CD14-positive monocyte (primary cell): Measurements from ENCODE around the gene UGT1A8. TPM values are rescaled to one million over a fixed set of nuclear protein-coding genes. Genes with fewer than 3 reads are reported as not detected.
A peak's percentile ranks its signal among the peaks of the same experiment; 100 is the strongest.

Source experiments
- DNase-seq, 3 donors: peaks; one replicate each; pipeline ENCODE4 v3.0.0-alpha.2; 2011 to 2022
- H2AFZ ChIP-seq: 2 replicates; pipeline ENCODE4 v1.6.0; 2012; ENCODE audit warnings: mild to moderate bottlenecking, low read depth, low read length, inconsistent platforms; ENCODE audit not compliant: insufficient read depth, poor library complexity, severe bottlenecking
- H3K27ac ChIP-seq, 2 donors: 1 replicate in 1 of 2; 2 replicates in 1 of 2; pipeline ENCODE4 v1.5.1; 2012 to 2013; ENCODE audit warnings: low read length in 2 of 2, control low read depth in 1 of 2, inconsistent platforms in 1 of 2, low read depth in 1 of 2, mild to moderate bottlenecking in 1 of 2
- H3K27me3 ChIP-seq, 2 donors: one replicate each; pipeline versions ENCODE4 v1.6.0 to v1.6.1; 2011 to 2013; ENCODE audit warnings: low read length in 2 of 2; ENCODE audit not compliant: control insufficient read depth in 2 of 2, insufficient read depth in 2 of 2
- H3K36me3 ChIP-seq, 2 donors: replicated peaks in 1 of 2; 1 replicate in 1 of 2; 2 replicates in 1 of 2; pipeline versions ENCODE4 v1.5.1 to v1.6.1; 2012 to 2013; ENCODE audit warnings: low read length in 2 of 2, control low read depth in 1 of 2, inconsistent platforms in 1 of 2, mild to moderate bottlenecking in 1 of 2; ENCODE audit not compliant: insufficient read depth in 2 of 2, control insufficient read depth in 1 of 2
- H3K4me1 ChIP-seq, 2 donors: 1 replicate in 1 of 2; 2 replicates in 1 of 2; pipeline versions ENCODE4 v1.5.1 to v1.6.1; 2012 to 2013; ENCODE audit warnings: low read length in 2 of 2, control low read depth in 1 of 2, inconsistent platforms in 1 of 2, mild to moderate bottlenecking in 1 of 2, moderate library complexity in 1 of 2; ENCODE audit not compliant: insufficient read depth in 2 of 2, control insufficient read depth in 1 of 2
- H3K4me2 ChIP-seq: replicated peaks from 2 replicates; pipeline ENCODE3; 2012; ENCODE audit warnings: low read length, moderate library complexity, mild to moderate bottlenecking; ENCODE audit not compliant: poor library complexity, severe bottlenecking; ENCODE audit errors: extremely low read depth
- H3K4me3 ChIP-seq, 3 experiments: fragments of 200-600 bp in 1 of 3; sonication (generic) in 1 of 3; replicated peaks in 1 of 3; 1 replicate in 2 of 3; 2 replicates in 1 of 3; pipeline ENCODE4 v1.5.1; 2011 to 2013; ENCODE audit warnings: low read length in 3 of 3, mild to moderate bottlenecking in 3 of 3, control low read depth in 2 of 3, low read depth in 2 of 3, inconsistent platforms in 1 of 3, moderate library complexity in 1 of 3
- H3K79me2 ChIP-seq: 2 replicates; pipeline ENCODE4 v1.6.0; 2012; ENCODE audit warnings: mild to moderate bottlenecking, control low read depth, inconsistent platforms, low read length, moderate library complexity; ENCODE audit not compliant: insufficient read depth
- H3K9ac ChIP-seq: 2 replicates; pipeline ENCODE4 v1.6.0; 2017; ENCODE audit warnings: low read length, mild to moderate bottlenecking; ENCODE audit not compliant: insufficient read depth, poor library complexity, severe bottlenecking
- H3K9me3 ChIP-seq, 2 donors: replicated peaks in 1 of 2; 1 replicate in 1 of 2; 2 replicates in 1 of 2; pipeline versions ENCODE4 v1.5.1 to v1.6.1; 2012 to 2013; ENCODE audit warnings: low read length in 2 of 2, control low read depth in 1 of 2; ENCODE audit not compliant: control insufficient read depth in 1 of 2, insufficient read depth in 1 of 2
- H4K20me1 ChIP-seq: 2 replicates; pipeline ENCODE4 v1.6.0; 2012; ENCODE audit warnings: mild to moderate bottlenecking, low read length, control low read depth, moderate library complexity; ENCODE audit not compliant: insufficient read depth
- H3K27ac Mint-ChIP-seq, 7 donors: one replicate each; pipeline ENCODE4 v1.8.0; 2020; ENCODE audit warnings: mild to moderate bottlenecking in 7 of 7, mixed read lengths in 7 of 7, moderate library complexity in 6 of 7, inconsistent platforms in 2 of 7
- H3K27me3 Mint-ChIP-seq, 3 donors: one replicate each; pipeline ENCODE4 v1.8.0; 2021 to 2022; ENCODE audit warnings: low read depth in 3 of 3, mild to moderate bottlenecking in 3 of 3, mixed read lengths in 3 of 3, moderate library complexity in 3 of 3, inconsistent platforms in 1 of 3
- H3K36me3 Mint-ChIP-seq, 2 donors: one replicate each; pipeline ENCODE4 v1.8.0; 2020; ENCODE audit warnings: mixed read lengths in 2 of 2, inconsistent platforms in 1 of 2, mild to moderate bottlenecking in 1 of 2
- H3K4me1 Mint-ChIP-seq: one replicate; pipeline ENCODE4 v1.8.0; 2020; ENCODE audit warnings: mild to moderate bottlenecking, mixed read lengths
- H3K4me3 Mint-ChIP-seq, 2 donors: one replicate each; pipeline ENCODE4 v1.8.0; 2020; ENCODE audit warnings: mild to moderate bottlenecking in 2 of 2, mixed read lengths in 2 of 2, moderate library complexity in 1 of 2
- H3K9me3 Mint-ChIP-seq, 7 donors: one replicate each; pipeline ENCODE4 v1.8.0; 2020 to 2022; ENCODE audit warnings: mixed read lengths in 7 of 7, mild to moderate bottlenecking in 6 of 7, moderate library complexity in 6 of 7, inconsistent platforms in 2 of 7
- CTCF ChIP-seq: fragments of 200-600 bp; IDR thresholded peaks from one replicate; pipeline ENCODE4 v1.8.0; 2022; ENCODE audit warnings: antibody characterized with exemption, mild to moderate bottlenecking
- WGBS: methylation state at CpG from one replicate; pipeline ENCODE4 v1.1.5; 2013; ENCODE audit warnings: missing lambda C conversion rate; ENCODE audit not compliant: insufficient coverage; 5-methylcytosine and 5-hydroxymethylcytosine counted together
- intact Hi-C, 2 donors: fragments of 100-400 bp; cut with micrococcal nuclease; formaldehyde crosslinking; loops; one replicate each; pipeline versions ENCODE4 v1.15.0 to v1.15.1; 2023
- polyA plus RNA-seq, 3 donors: library from polyadenylated mRNA; depleted of rRNA in 1 of 3; unstranded in 2 of 3; stranded (reverse) in 1 of 3; fragments of 300-500 nt in 2 of 3; fragments of >200 nt in 1 of 3; fragmentation: Illumina TruSeq in 2 of 3; gene quantifications; 1 replicate in 2 of 3; 2 replicates in 1 of 3; pipeline ENCODE4 v1.2.3, GENCODE V29; 2012 to 2021

Gene UGT1A8
- polyA plus RNA-seq, 3 donors: not detected

GRCh38 chr2:233698740-233699139 lies 81.3 kb downstream of the UGT1A8 start:
- intact Hi-C loops: no loop called here
- H3K4me1 Mint-ChIP-seq: no peaks in the 10 kb centered on the region
- H3K27me3 Mint-ChIP-seq: peaks cover 0 to 3% (median 1%) of the 10 kb centered on the region in 3 donors
- H3K9me3 Mint-ChIP-seq: peaks cover 0 to 6% (median 1%) of the 10 kb centered on the region in 7 donors
- Histone ChIP-seq H2AFZ (peak overlapping the region; percentile 8), H3K9me3 (no peaks in the 10 kb centered on the region), H3K27me3 (no peaks in the 10 kb centered on the region), H3K4me1 (no peaks in the 10 kb centered on the region), H3K9ac (no peak overlapping the region), H3K4me2 (no peak overlapping the region), H3K36me3 (no peaks in the 10 kb centered on the region), H3K27ac (no peak overlapping the region), H3K4me3 (no peak overlapping the region), H3K79me2 (no peaks in the 10 kb centered on the region), H4K20me1 (no peaks in the 10 kb centered on the region)
- DNase-seq: no peak
- no peaks in the 10 kb centered on the region for H3K36me3 Mint-ChIP-seq
- TF ChIP-seq CTCF: no peak
- WGBS: 100% methylated on average over 2 of the region's 4 CpGs
- H3K4me3 Mint-ChIP-seq: no peak overlapping the region
- no peak overlapping the region for H3K27ac Mint-ChIP-seq

GRCh38 chr2:233699424-233700027 lies 82.1 kb downstream of the UGT1A8 start:
- H3K27me3 ChIP-seq: no peaks in the 10 kb centered on the region
- TF ChIP-seq CTCF: no peak
- no peak overlapping the region for H3K9ac ChIP-seq
- Mint-ChIP-seq H3K9me3 (peaks cover 0 to 6% (median 1%) of the 10 kb centered on the region in 7 donors), H3K4me1 (no peaks in the 10 kb centered on the region), H3K27me3 (peaks cover 0 to 3% (median 1%) of the 10 kb centered on the region in 3 donors), H3K4me3 (no peak overlapping the region), H3K27ac (no peak overlapping the region), H3K36me3 (no peaks in the 10 kb centered on the region)
- no peak for DNase-seq
- H3K4me1 ChIP-seq: no peaks in the 10 kb centered on the region
- no peaks in the 10 kb centered on the region for H3K36me3 ChIP-seq
- no peaks in the 10 kb centered on the region for H4K20me1 ChIP-seq
- H3K4me3 ChIP-seq: no peak overlapping the region
- WGBS: 100% methylated on average over 1 of the region's 8 CpGs
- no peaks in the 10 kb centered on the region for H3K9me3 ChIP-seq
- H3K4me2 ChIP-seq: no peak overlapping the region
- H2AFZ ChIP-seq: no peak overlapping the region
- intact Hi-C loops: no loop called here
- no peak overlapping the region for H3K27ac ChIP-seq
- H3K79me2 ChIP-seq: no peaks in the 10 kb centered on the region
